Urinary bladder (tissue), 4 donors: Measurements from ENCODE around the gene CNTN4. TPM values are rescaled to one million over a fixed set of nuclear protein-coding genes. Genes with fewer than 3 reads are reported as not detected.

Experiments used
- DNase-seq: peaks from one replicate; pipeline ENCODE4 v3.0.0-alpha.2; 2015; ENCODE audit errors: extremely low spot score
- H3K27ac ChIP-seq: one replicate; pipeline ENCODE4 v1.5.1; 2013; ENCODE audit warnings: low read depth, mild to moderate bottlenecking, moderate library complexity
- H3K36me3 ChIP-seq: one replicate; pipeline ENCODE4 v1.6.1; 2013; ENCODE audit warnings: mild to moderate bottlenecking, moderate library complexity; ENCODE audit not compliant: insufficient read depth
- H3K4me1 ChIP-seq: one replicate; pipeline ENCODE4 v1.6.1; 2013; ENCODE audit warnings: mild to moderate bottlenecking, moderate library complexity; ENCODE audit not compliant: insufficient read depth
- H3K4me3 ChIP-seq: one replicate; pipeline ENCODE4 v1.5.1; 2013; ENCODE audit warnings: low read depth, low read length
- WGBS: extraction: QIAGEN DNeasy Blood & Tissue Kit; methylation state at CpG from one replicate; pipeline ENCODE4 v1.1.7; 2013; 5-methylcytosine and 5-hydroxymethylcytosine counted together
- polyA plus RNA-seq: library from polyadenylated mRNA; stranded (reverse); fragments of 200-250 nt; gene quantifications from one replicate; pipeline ENCODE4 v1.2.3, GENCODE V29; 2013
- total RNA-seq: library from RNA; depleted of rRNA; stranded (reverse); fragments of >200 nt; gene quantifications from one replicate; pipeline ENCODE4 v1.2.3, GENCODE V29; 2014
- donor health status: healthy with polysubstance abuse.
- donor health status: healthy.

CNTN4 gene
- total and polyA plus RNA-seq, 2 donors: 7.2 to 56.6 TPM

DNA sequence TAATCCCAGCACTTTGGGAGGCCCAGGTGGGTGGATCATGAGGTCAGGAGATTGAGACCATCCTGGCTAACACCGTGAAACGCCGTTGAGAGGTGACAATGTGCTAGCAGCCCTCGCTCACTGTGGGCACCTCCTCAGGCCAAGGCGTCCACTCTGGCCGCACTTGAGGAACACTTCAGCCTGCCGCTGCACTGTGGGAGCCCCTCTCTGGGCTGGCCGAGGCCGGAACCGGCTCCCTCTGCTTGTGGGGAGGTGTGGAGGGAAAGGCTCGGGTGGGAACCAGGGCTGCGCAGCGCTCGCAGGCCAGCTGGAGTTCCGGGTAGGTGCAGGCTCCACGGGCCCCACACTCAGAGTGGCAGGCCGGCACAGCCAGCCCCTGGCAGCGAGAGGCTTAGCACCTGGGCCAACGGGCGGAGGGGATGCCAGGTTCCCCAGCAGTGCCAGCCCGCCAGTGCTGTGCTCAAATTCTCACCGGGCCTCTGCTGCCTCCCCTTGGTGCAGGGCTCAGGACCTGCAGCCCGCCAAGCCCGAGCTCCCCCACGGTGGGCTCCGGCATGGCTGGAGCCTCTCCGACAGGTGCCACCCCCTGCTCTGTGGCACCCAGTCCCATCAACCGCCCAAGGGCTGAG, 253.6 kb downstream of the CNTN4 start:
- Histone ChIP-seq H3K36me3 (no peaks in the 10 kb centered on the region), H3K27ac (no peak overlapping the region), H3K4me3 (no peak overlapping the region), H3K4me1 (no peaks in the 10 kb centered on the region)
- WGBS: 96% methylated on average over 28 of the region's 28 CpGs
- no peak for DNase-seq

- WGBS: 8% methylated on average over 1 of the region's 1 CpG
- Histone ChIP-seq H3K36me3 (no peaks in the 10 kb centered on the region), H3K4me3 (no peak overlapping the region), H3K27ac (no peak overlapping the region), H3K4me1 (no peaks in the 10 kb centered on the region)
- DNase-seq: no peak
Observed at GRCh38 chr3:2354702-2355101, 256.0 kb downstream of the CNTN4 start.

DNA sequence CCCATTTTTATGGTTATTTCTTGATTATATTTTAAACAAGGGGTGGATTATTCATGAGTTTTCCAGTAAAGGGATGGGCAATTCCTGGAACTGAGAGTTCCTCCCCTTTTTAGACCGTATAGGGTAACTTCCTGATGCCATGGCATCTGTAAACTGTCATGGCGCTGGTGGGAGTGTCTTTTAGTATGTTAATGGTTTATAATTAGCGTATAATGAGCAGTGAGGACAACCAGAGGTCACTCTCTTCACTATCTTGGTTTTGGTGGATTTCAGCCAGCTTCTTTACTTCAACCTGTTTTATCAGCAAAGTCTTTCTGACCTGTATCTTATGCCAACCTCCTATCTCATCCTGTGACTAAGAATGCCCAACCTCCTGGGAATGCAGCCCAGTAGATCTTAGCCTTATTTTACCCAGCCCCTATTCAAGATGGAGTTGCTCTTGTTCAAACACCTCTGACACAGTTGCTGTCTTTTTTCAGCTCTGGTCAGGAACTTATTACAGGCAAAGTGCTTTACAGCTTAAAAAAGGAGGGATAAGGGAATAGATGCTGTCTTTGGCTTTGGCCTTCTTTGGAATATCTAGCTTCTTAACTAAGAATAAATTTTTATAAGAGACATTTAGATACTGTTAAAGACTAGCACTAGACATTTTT, 257.8 kb downstream of the CNTN4 start:
- Histone ChIP-seq H3K36me3 (no peaks in the 10 kb centered on the region), H3K4me1 (no peaks in the 10 kb centered on the region), H3K4me3 (no peak overlapping the region), H3K27ac (no peak overlapping the region)
- DNase-seq: no peak
- 83% methylated on average over 3 of the region's 3 CpGs for WGBS

DNA sequence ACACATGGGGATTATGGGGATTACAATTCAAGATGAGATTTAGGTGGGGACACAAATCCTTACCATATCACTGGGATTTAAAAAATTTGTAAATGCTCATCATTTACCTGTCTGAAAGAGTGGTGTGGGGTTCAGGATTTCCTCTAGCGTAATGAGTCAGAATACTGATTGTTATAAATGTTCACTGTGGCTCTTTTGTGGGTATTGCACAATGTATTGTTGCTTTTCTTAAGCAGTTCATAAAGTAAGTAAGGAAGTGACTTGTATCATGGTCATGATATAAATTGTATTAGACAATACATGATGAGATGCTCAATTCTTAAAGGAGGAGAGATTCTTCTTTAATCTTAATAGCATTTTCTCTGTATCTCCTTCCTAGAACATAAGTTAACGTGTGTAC, 262.1 kb downstream of the CNTN4 start:
- Histone ChIP-seq H3K4me1 (no peaks in the 10 kb centered on the region), H3K4me3 (no peak overlapping the region), H3K36me3 (no peaks in the 10 kb centered on the region), H3K27ac (no peak overlapping the region)
- WGBS: 92% methylated on average over 2 of the region's 2 CpGs
- no peak for DNase-seq

DNA sequence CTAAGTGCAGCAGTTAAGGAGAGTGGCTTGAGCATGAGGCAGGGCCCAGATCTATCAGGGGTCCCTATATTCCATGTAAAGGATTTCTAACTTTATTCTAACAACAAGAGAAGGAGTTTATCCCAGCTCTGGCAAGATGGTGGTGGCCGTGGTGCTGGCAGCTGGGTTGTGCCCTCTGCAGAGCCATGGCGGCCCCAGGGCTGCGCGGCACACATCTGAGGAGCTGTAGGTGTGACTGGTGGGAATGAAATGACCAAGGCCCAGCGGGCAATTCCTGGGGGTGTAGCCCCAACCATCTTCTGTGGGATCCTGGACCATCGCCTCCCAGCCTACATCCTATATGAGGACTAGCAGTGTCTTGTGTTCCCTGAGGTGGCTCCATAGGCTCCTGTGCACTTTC, 263.5 kb downstream of the CNTN4 start:
- H3K4me3 ChIP-seq: no peak overlapping the region
- no peaks in the 10 kb centered on the region for H3K4me1 ChIP-seq
- no peak for DNase-seq
- 94% methylated on average over 6 of the region's 6 CpGs for WGBS
- H3K27ac ChIP-seq: no peak overlapping the region
- no peaks in the 10 kb centered on the region for H3K36me3 ChIP-seq

GRCh38 chr3:2363854-2364253, 265.2 kb downstream of the CNTN4 start:
- no peaks in the 10 kb centered on the region for H3K36me3 ChIP-seq
- H3K4me3 ChIP-seq: no peak overlapping the region
- no peak overlapping the region for H3K27ac ChIP-seq
- no peaks in the 10 kb centered on the region for H3K4me1 ChIP-seq
- WGBS: 81% methylated on average over 2 of the region's 2 CpGs
- no peak for DNase-seq

- no peaks in the 10 kb centered on the region for H3K36me3 ChIP-seq
- no peaks in the 10 kb centered on the region for H3K4me1 ChIP-seq
- DNase-seq: no peak
- H3K27ac ChIP-seq: no peak overlapping the region
- H3K4me3 ChIP-seq: no peak overlapping the region
Observed at GRCh38 chr3:2370317-2370716, 271.7 kb downstream of the CNTN4 start.

GRCh38 chr3:2372306-2372705, 273.6 kb downstream of the CNTN4 start:
- H3K4me1 ChIP-seq: no peaks in the 10 kb centered on the region
- H3K36me3 ChIP-seq: no peaks in the 10 kb centered on the region
- DNase-seq: no peak
- H3K27ac ChIP-seq: no peak overlapping the region
- H3K4me3 ChIP-seq: no peak overlapping the region
- 33% methylated on average over 1 of the region's 1 CpG for WGBS

- 61% methylated on average over 3 of the region's 3 CpGs for WGBS
- Histone ChIP-seq H3K27ac (no peak overlapping the region), H3K4me1 (no peaks in the 10 kb centered on the region), H3K36me3 (no peaks in the 10 kb centered on the region), H3K4me3 (no peak overlapping the region)
- no peak for DNase-seq
Observed at GRCh38 chr3:2375376-2375775, 276.7 kb downstream of the CNTN4 start.

GRCh38 chr3:2377281-2377680, 278.6 kb downstream of the CNTN4 start:
- no peaks in the 10 kb centered on the region for H3K36me3 ChIP-seq
- WGBS: 26% methylated on average over 1 of the region's 1 CpG

DNA sequence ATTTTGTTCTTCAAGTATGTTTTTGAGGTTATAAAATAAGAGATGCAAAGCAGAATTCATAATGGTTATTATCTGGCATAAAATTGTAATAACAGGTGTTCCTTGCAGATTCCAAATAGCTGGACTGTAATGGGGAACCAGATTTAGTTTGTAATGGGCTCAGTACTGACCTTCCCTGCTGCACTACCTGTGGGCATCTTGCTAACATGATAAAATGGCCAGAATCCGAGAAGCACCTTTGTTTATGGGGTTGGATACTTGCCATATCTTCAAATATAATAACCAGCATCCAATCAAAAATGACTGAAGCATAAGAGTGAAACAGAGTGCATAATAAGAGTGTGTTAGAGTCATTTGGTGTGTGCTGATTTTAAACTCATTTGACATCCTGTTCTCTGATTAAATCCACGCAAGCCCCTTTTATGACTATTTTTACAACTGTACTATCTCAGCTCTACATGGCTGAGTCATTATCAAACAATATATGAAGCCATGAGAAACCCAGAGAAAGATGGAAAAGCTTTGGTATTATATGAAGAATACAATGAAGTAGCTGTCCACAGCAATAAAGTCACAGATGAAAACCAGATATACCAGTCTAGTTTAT, 292.4 kb downstream of the CNTN4 start:
- Histone ChIP-seq H3K4me3 (no peak overlapping the region), H3K36me3 (no peaks in the 10 kb centered on the region), H3K27ac (no peak overlapping the region), H3K4me1 (no peaks in the 10 kb centered on the region)
- WGBS: 26% methylated on average over 2 of the region's 2 CpGs
- DNase-seq: no peak

More at GRCh38 chr3:2377281-2377680, 278.6 kb downstream of the CNTN4 start:
- H3K4me1 ChIP-seq: no peaks in the 10 kb centered on the region
- DNase-seq: no peak
- H3K4me3 ChIP-seq: no peak overlapping the region
- H3K27ac ChIP-seq: no peak overlapping the region

DNA sequence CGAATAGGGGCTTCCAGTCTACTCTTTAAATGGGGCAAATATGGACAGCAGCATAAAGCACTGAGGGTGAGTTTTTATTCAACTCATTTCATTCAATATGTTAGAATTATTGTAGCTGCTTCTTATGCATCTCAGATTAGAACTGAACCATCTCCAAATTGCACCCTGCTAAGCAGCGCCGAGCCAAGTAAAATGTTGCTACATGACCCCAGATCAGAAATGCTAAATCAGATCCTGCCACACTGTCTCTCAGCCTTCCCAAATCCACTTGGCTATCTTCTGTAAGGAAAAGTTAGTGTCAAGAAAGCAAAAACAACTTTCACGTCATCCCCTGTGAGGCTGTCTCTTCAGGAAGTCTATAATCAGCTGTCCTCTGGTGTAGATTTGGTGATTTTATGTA, 293.2 kb downstream of the CNTN4 start:
- H3K27ac ChIP-seq: no peak overlapping the region
- H3K4me1 ChIP-seq: no peaks in the 10 kb centered on the region
- 83% methylated on average over 4 of the region's 4 CpGs for WGBS
- no peak for DNase-seq
- no peaks in the 10 kb centered on the region for H3K36me3 ChIP-seq
- no peak overlapping the region for H3K4me3 ChIP-seq

DNA sequence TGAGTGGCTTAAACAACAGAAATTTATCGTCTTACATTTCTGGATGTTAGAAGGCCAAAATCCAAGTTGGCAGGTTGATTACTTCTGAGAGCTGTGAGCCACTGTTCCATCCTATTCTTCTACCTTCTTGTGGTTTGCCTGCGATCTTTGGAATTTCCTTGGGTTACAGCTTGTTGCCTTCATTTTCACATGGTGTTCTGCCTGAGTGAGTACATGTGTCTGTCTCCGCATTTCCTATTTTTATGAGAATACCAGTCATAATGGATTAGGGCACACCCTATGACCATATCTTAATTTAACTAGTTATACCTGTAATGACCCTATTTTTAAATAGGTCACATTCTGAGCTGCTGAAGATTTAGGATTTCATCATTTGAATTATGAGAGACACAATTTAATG, 294.3 kb downstream of the CNTN4 start:
- Histone ChIP-seq H3K4me3 (no peak overlapping the region), H3K27ac (no peak overlapping the region), H3K36me3 (no peaks in the 10 kb centered on the region), H3K4me1 (no peaks in the 10 kb centered on the region)
- DNase-seq: no peak
- 91% methylated on average over 3 of the region's 3 CpGs for WGBS

GRCh38 chr3:2415083-2415482, 316.4 kb downstream of the CNTN4 start:
- no peaks in the 10 kb centered on the region for H3K36me3 ChIP-seq
- no peak for DNase-seq
- H3K27ac ChIP-seq: no peak overlapping the region
- H3K4me3 ChIP-seq: no peak overlapping the region
- WGBS: 99% methylated on average over 1 of the region's 1 CpG
- H3K4me1 ChIP-seq: no peaks in the 10 kb centered on the region
